Mucosa of descending colon (tissue), 3 donors: Measurements from ENCODE around the gene FOXN1. TPM values are rescaled to one million over a fixed set of nuclear protein-coding genes. Genes with fewer than 3 reads are reported as not detected.
A peak's percentile ranks its signal among the peaks of the same experiment; 100 is the strongest.

Source experiments
- ATAC-seq: fragments of 200-7000 bp; cut with Tn5 transposase; one replicate; pipeline ENCODE4 v1.9.1; 2020; ENCODE audit warnings: mild to moderate bottlenecking, moderate library complexity
- DNase-seq, 3 donors: peaks; one replicate each; pipeline ENCODE4 v3.0.0-alpha.2; 2020
- H3K36me3 ChIP-seq: fragments of 200-600 bp; one replicate; pipeline ENCODE4 v1.8.0; 2021; ENCODE audit warnings: low read depth, mild to moderate bottlenecking
- H3K4me1 ChIP-seq: fragments of 200-600 bp; one replicate; pipeline ENCODE4 v1.8.0; 2021; ENCODE audit warnings: low read depth, mild to moderate bottlenecking
- H3K4me3 ChIP-seq: fragments of 200-600 bp; one replicate; pipeline ENCODE4 v1.8.0; 2021; ENCODE audit warnings: mild to moderate bottlenecking
- H3K9me3 ChIP-seq: fragments of 200-600 bp; one replicate; pipeline ENCODE4 v1.8.0; 2021; ENCODE audit warnings: mild to moderate bottlenecking
- CTCF ChIP-seq: fragments of 200-600 bp; IDR thresholded peaks from one replicate; pipeline ENCODE4 v1.8.0; 2022; ENCODE audit warnings: antibody characterized with exemption, mild to moderate bottlenecking
- intact Hi-C, 2 donors: fragments of 100-400 bp; cut with DNase I in 1 of 2; cut with micrococcal nuclease in 1 of 2; formaldehyde crosslinking; loops; one replicate each; pipeline versions ENCODE4 v1.11.0 to v1.11.1; 2022; cut with DNase I, micrococcal nuclease
- total RNA-seq, 3 donors: library from RNA; stranded (reverse); fragmentation: NEBNext Ultra II Directional in 2 of 3; extraction: Animal tissue kit (Norgen Biotek cat#: 25700) in 2 of 3; gene quantifications; one replicate each; pipeline versions ENCODE4 v1.2.1 to v1.2.4, GENCODE V29; 2021 to 2023
- donor health status: DM: no; HTN: no; CAD: no; lungs with moderate emphysema.
- donor health status: DM: no; HTN: no; CAD: no.
- donor health status: DM: no; HTN: yes; CAD: no.

The FOXN1 gene
- total RNA-seq, 3 donors from 2014 or later, result 0.46 to 0.69 TPM; not detected in 1

- Histone ChIP-seq H3K36me3 (no peaks in the 10 kb centered on the region), H3K9me3 (no peaks in the 10 kb centered on the region), H3K4me3 (no peak overlapping the region), H3K4me1 (peaks cover 11% of the 10 kb centered on the region)
- no peak for TF ChIP-seq CTCF
- intact Hi-C loops, result no loop called here
- no peak for ATAC-seq
- no peak for DNase-seq
Observed at GRCh38 chr17:28508211-28508724, 2.1 kb downstream of the FOXN1 start.

GRCh38 chr17:28509789-28510188 is 3.6 kb downstream of the FOXN1 start:
- TF ChIP-seq CTCF, result no peak
- Histone ChIP-seq H3K9me3 (no peaks in the 10 kb centered on the region), H3K4me1 (peaks cover 14% of the 10 kb centered on the region), H3K4me3 (no peak overlapping the region), H3K36me3 (no peaks in the 10 kb centered on the region)
- intact Hi-C loops, result no loop called here
- DNase-seq (no peak), ATAC-seq (no peak)

- TF ChIP-seq CTCF, result no peak
- DNase-seq (peak in 1 of 3 donors; percentile 40), ATAC-seq (no peak)
- Histone ChIP-seq H3K9me3 (no peaks in the 10 kb centered on the region), H3K4me1 (peaks cover 14% of the 10 kb centered on the region), H3K4me3 (no peak overlapping the region), H3K36me3 (no peaks in the 10 kb centered on the region)
- intact Hi-C loops, result no loop called here
Observed at GRCh38 chr17:28511858-28512461, 5.8 kb downstream of the FOXN1 start.

- no peaks in the 10 kb centered on the region for H3K36me3 ChIP-seq
- no peak for TF ChIP-seq CTCF
- H3K9me3 ChIP-seq, result no peaks in the 10 kb centered on the region
- H3K4me1 ChIP-seq, result peaks cover 4% of the 10 kb centered on the region
- DNase-seq, result peak in 1 of 3 donors; percentile 27
- H3K4me3 ChIP-seq, result no peak overlapping the region
- intact Hi-C loops, result no loop called here
- no peak for ATAC-seq
Observed at GRCh38 chr17:28513476-28513875, 7.3 kb downstream of the FOXN1 start.

- no peak overlapping the region for H3K4me3 ChIP-seq
- H3K9me3 ChIP-seq, result no peaks in the 10 kb centered on the region
- H3K4me1 ChIP-seq, result peaks cover 3% of the 10 kb centered on the region
- peak; percentile 85 to 89 (median 88) for DNase-seq
- ATAC-seq, result peak; percentile 96
- intact Hi-C loops, result no loop called here
- no peaks in the 10 kb centered on the region for H3K36me3 ChIP-seq
- no peak for TF ChIP-seq CTCF
Observed at GRCh38 chr17:28514561-28515002, 8.4 kb downstream of the FOXN1 start.
